CD4-positive, alpha-beta T cell treated with Interleukin-21 for 1 hour (primary cell): ENCODE data around the gene HMHB1.

Experiments used
- DNase-seq: peaks from one replicate; pipeline ENCODE4 v3.0.0-alpha.2; 2020

Gene HMHB1

DNA sequence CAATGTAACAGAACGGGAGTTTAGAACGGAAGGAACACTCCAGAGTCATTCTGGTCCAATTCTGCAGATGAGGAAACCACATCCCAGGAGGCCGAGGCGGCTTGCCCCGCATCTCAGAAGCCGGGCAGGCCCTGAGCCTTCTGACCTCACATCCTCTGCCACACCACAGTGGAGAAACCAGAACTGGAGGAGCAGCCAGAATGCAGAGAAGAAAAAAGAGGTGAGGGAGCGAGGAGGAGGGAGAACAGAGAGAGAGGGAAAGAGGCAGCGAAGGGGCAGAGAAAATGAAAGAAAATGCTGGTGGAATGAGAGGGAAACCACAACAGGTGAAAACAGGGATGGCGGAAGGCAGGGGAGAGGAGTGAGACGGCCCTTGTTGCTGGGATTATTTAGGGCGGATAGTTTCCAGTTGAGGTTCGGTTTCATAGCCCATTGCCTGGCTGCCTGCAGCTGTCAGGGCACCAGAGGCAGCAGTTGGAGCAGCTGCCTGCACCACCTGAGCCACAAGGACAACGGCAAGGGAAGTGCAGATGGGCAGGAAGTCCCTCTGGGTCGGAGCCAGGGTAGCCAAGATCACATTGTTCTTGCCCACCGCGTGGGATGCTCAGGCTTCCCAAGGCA, at the start of gene HMHB1:
Gene HMHB1, plus strand, starts transcription at position 77 of the 621 bp plus-strand sequence.
- no peak for DNase-seq

DNA sequence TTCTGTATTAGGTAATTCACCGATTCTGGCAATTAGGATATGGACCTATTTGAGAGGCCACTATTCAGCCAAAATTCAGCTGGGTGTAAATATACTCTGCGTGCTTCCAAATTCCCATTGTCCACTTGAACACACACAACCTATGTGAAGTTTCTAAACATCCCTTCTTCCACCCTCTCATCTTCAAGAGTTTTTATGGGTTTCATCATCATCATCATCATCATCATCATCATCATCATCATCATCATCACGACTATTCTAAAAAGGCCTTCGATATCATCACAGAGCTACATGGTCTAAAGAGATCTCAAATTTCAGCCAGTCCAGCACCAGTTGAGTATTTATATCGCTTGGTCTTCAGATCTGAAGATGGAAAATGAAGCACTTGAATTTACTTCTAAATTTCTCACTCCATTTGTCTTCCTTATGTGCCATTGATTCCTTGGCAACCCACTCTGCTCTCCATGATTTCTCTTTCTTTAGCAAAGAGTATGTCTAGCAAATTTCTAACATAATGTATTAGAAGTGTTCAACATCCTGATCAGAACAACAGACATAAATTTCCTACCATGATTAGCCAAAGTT, 49.2 kb upstream of the HMHB1 start:
- no peak for DNase-seq

DNA sequence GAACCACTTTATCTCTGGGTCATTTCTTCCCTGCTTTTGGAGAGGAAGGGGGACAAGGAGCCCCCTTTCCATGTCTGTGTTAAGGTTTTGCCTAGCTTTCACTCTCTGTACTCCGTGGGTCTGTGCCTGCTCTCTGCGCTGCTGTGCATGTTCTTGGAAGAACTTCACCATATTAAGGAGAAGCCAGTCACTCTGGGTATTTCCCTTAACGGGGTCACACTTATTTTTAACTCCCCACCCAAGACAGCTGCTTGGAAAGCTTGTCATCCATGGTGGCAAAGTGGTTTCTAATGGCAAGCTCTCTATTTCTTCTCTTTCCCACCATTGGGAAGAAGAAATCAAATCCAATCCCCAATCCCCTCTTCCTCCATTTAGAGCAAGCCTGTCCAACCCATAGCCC, 44.8 kb upstream of the HMHB1 start:
- no peak for DNase-seq

DNA sequence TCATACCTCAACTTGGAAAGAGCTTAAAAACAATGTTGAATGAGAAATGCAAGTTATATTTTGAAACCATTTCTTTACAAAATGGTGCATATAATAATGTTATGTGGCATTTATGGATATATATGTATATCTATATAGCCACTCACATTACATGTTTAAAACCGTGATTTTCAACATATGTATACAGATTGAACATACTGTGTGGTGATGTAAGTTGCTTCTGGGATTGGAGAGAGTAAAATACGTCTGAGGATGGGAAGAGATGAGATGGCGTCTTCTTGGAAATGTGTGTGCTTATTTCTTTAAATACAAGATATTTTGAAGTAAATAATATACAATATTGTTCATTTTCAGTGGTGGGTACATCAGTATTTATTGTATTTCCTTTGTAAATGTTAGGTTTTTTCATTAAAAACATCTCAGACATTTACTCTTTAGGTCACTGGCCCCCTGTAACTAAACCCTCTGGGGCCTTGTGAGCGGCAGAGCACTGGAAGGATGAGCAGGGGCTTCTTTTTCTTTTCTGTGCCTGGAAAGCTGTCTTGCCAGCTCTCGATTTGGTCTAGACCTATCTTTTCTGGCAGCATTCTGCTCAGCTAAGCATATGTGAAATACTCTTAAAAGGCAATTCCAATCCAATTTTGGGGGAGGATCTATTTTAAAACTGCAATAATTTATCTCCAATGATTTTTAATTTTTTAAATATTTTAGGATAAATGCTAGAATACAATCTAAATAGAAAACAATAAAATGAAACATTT, 42.8 kb upstream of the HMHB1 start:
- no peak for DNase-seq

DNA sequence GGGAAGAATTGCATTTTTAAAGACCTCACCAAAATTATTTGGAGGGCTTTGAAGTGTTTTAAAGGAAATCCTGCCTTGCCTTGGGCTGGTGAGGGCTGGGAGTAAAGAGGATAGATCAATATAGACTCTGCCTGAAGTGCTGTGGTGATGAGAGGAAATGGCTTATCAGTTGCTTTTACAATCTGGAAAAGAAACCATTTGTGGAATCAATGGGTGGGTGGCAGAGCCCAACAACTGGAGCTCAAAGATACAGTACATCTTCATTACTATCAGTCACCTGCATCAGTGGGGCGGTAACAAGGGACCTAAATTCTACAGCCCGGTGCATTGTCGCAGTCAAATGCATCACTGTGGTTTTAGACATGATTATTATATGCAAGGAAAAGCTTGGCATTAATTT, 41.5 kb upstream of the HMHB1 start:
- no peak for DNase-seq

DNA sequence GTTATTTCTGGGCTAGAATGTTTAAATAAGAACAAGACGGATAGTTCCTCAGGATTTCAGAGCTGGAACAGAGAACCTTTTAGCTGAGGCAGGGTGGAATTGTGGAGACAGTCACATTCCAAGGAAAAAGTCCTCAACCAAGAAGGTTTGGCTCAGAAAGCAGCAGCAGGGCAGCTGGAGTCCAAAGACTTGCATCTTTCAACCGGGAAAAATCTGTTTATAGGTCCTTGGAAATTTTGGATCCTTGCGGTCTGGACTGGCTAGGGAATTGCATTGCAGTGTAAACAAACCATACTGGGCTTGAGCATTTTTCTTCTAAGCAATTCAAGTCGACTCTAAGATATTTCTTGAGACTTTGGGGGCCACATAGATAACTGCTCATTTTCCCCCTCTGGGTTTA, 40.8 kb upstream of the HMHB1 start:
- DNase-seq, result no peak

DNA sequence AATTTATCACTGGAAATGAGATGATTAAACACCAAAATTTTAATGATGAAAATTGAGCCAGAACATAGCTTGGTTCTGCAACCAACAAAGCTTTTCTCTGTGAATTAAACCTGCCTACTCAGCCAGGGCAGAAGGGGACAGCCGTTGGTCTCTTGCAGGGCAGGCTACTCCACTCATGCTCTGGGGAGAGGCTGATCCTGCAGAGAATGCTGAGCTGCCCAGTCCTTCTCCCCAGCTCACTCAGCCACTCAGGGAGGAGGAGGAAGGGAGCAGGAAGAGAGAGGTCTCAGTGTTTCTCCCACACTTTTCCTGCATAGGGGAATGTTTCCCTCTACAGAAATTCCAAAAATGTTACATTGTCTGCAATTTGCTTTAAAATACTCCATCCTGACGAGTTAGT, 40.4 kb upstream of the HMHB1 start:
- no peak for DNase-seq

DNA sequence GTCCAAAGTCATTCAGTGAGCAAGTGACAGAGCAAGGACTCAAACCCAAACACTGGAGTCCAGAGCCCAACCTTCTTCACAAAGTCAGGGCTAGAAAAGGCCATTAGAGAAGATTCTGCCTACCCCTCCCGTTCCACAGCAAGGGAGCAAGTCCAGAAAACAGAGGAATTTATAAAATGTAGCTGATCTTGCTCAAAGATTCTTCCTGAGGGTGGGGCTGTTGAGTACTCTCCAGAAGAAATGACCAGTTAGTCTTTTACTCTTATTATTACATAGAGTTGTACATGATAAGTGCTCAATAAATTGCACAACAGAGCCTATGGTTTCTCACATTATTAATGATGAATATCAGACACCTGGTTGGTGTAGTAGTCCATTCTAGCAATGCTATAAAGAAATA, 39.3 kb upstream of the HMHB1 start:
- DNase-seq, result no peak

DNA sequence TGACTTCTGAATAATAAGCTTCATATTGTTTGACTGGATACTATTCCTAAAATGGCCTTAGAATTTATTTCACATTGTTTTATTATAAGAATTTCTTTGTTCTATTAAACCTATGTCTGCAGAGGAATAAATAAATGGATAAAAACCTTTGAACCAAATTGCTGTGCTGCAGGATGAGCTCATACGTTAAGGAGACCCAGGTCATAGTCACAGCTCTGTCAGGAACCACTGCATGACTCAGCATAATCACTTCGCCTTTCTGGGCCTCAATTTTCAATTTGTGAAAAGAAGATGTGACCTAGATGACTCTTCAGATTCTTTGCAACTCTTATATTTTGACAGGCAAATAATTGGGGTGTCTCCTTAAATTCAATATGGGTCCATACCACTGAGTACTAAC, 36.7 kb upstream of the HMHB1 start:
- no peak for DNase-seq

DNA sequence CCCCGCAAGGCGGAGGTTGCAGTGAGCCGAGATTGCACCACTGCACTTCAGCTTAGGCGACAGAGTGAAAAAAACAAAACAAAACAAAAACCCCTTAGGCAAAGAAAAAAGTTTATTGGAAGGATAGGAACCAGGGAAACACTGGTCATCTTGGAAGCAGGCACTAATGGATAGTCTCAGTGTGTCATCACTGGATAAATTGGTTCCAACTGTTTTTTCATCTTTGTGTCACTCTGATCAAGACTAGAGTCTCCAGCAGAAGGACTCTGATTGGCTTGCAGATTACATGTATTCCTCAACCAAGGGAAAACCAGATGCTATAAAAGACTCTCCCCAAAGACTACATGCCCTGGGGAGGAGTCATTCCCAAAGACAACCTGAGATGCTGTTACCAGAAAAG, 35.0 kb upstream of the HMHB1 start:
- DNase-seq, result no peak

DNA sequence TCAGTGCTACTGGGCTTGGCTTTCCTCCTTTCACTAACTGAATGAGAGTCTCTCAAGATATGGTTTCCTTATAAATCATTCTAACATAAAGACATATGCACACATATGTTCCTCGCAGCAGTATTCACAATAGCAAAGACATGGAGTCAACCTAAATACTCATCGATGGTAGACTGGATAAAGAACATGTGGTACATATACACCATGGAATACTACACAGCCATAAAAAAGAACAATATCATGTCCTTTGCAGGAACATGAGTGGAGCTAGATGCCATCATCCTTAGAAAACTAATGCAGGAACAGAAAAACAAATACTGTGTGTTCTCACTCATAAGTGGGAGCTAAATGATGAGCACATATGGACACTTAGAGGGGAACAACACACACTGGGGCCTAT, 32.5 kb upstream of the HMHB1 start:
- DNase-seq, result no peak

DNA sequence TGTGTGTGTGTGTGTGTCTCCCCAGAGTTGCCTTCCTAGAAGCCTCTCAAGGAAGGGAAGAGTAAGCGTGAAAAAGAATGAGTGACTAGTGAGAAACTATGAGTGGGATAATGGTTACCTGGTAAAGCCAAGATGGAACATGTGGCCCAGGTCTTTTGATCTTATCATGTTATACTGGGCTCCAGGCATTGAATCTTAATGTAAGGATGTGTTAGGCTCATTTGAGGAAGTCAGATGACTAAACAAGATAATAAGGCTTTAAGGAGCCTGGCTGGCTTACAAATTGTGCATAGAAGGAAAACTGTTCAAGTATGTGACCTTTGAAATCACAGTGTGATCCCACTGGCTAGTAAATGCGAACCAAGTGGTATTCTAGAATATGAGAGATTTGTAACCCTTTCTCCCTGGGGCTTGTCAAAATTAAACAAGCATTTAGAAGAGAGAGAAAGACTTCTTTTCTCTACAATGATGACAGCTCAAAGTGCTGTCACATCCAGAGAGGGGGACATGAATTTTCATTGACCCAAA, 29.9 kb upstream of the HMHB1 start:
- no peak for DNase-seq

DNA sequence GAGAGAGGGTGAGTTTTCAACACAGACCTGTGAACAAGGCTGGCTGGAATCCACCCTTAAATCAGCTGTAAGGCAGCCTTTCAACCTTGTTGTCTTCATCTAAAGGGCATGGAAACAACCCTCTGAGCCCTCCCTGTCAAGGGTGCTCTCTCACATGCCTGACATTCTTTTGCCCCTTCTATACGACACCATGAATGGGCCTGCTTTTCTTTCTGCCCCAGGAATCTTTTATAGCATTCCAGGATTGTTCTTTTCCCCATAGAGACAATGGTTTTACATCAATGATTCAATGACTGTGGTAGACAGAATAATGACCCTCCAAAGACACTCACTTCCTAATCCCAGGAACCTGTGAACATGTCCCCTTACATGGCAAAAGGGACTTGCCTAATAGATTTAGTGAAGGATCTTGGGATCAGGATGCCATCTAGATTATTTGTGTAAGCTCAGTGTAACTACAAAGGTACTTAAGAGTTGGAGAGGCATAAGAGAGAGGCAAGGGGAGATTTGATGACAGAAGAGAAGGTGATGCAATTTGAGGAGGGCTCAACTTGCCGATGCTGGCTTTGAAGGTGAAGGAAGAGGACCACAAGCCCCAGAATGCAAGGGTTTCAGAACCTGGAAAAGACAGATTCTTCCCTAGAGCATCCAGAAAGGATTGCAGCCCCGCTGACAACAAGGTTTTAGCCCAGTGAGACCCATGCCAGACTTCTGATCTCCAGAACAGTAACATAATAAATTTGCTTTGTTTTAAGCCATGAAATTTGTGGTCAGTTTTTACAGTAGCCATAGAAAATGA, 29.2 kb upstream of the HMHB1 start:
- DNase-seq, result no peak

DNA sequence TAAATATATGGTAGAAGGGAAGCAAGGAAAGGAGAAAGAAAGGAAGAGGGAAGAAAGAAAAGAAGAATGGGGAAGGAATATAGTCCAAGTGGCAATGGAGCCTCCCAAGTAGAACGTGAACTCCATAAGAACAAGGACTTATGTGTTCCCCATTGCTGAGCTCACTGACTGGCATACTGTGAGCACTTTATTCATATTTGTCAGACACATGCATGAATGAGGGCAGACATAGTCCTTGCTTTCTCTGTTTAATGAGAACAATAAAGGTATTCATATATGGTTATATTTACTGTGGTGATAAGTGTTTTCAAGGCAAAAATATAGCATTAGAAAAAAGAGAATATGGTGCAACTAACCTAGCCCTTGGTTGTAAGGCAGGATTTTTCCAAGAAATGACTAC, 23.6 kb upstream of the HMHB1 start:
- DNase-seq, result no peak

DNA sequence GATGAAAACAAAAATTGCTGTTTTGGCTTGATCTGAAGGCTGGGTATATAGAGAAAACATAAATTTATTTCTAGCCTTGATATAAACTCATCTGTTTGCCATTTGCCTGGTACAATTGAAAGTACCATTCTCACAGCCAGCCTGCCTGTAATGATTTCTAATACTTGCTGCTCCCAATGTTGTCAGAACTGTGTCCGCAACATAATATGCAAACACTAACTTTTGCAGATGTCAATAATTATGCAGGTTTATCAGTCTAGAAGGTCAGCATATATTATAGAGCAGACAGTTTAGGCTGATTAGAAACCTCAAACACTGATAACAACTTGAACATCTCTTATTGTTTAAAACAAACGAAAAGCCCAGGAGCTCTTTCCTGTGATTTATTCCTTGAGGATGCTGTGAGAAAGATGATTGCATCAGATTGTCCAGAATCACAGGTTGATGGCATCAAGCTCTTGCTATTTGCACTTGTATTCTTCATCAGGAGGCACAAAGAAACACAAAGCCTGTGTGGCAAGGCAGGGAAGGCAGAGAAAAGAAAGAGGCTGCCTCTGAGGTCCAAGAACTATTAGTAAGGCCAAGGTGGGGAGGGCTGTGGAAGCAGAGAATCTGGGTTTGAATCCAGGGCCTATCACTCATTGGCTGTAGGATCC, 21.4 kb upstream of the HMHB1 start:
- DNase-seq, result no peak

DNA sequence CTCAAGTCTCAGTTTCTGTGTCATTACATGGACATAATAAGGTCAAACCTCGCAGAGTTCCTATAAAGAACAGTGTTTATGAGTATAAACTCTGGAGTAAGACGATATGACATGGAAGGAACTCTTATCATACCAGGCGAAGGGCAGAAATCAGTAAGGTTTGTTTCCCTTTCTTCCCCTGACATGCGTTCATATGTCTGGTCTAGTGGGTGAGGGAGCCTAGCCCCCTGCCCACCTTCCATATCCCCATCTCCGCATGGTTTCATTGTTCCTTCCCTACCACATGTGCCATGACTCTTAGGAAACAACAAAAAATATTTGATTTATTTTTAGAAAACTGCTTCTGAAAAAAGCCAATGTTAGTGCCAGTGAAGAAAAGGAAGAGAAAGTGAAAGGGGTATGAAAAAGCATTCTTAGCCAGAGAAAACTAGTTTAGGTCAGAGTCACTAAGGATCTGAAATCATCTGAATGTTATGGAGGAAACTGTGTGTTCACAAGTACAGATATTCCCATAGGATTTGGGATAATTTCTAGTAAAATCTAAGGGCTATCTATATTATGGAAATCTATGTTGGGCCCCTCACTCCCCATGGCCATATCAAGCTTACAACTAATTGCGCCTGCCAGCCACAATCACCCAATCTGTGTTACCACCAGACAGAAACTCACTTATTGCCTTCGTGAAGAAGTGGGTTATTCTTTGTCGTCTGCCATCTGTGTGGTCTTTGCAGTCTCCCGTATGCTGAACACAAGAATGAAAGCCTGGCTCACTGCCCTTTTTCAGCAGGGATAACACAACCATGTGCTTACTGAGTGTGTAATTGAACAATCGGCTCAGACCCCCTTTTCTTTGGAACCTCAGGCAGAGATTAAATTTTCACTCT, 19.9 kb upstream of the HMHB1 start:
- no peak for DNase-seq

DNA sequence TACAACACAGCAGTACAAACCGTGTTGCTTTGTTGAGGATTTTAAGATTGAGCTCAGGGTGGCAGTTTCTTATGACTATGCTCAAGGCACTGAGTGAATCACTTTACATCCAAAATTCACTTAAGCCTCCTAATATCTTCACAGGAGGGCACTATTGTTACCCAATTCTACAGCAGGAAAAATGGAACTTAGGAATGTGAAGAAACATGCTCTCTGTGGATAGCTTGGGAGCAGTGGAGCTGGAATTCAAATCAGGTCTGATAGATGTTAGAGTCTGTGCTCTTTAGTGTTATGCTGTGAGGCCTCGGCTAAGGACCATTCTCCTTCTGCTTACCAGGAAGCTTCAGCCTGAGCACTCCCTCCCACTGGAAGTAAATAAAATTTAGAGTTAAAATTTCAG, 18.7 kb upstream of the HMHB1 start:
- DNase-seq, result no peak

DNA sequence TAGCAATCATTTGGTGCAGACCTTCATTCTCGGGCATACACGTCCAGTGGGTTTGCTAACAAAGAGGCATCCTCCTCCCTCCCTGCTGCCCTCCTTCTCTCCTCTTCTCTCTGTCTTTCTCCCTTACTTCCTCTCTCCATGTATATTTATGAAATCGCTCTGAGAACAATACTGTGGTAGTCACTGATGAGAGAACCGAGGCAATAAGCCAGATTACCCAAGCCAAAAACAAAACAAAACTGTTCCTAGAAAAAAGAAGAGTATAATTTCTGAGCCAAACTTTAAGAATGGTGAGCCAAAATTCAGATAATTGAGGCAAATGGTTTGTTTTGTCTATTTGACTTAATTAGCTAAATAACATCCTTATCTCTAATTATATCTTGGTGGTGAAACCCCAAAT, 15.8 kb upstream of the HMHB1 start:
- DNase-seq, result no peak

DNA sequence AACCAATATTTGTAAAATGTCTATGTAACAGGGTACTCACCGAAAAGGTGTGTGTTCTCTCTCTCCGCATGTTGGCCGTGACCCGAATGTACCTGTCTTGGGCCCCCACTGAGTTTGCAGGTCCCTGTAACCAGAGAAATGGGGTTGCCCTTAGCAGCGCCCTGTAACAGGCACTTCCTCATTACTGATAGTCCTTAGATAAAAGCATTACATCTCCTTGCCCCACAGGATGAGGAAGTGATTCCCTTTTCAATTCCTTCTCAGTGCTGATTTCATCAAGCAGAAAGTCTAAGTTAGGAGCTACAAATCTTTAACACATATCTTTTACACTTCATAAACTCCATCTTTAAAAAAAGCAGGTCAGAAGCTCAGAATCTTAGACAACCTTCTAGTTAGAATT, 15.2 kb upstream of the HMHB1 start:
- DNase-seq, result no peak

DNA sequence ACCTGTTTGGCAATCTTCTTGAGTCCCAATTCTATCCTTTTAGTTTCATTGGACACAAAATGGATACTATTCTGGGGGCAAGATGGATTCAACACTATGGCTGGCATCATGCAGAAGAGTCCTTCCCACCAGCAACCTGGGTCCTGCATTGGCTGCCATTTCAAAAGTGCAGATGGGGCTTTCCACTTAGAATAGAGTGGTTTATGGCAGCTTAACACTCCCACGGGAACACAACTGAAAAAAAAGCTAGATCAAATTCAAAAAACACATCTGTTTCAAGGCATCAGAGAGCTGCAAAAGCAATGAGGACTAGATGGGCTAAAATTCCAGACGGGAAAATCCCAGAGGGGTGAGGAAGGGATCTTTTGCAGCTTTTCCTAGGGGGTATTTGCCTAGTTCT, 11.2 kb upstream of the HMHB1 start:
- no peak for DNase-seq

DNA sequence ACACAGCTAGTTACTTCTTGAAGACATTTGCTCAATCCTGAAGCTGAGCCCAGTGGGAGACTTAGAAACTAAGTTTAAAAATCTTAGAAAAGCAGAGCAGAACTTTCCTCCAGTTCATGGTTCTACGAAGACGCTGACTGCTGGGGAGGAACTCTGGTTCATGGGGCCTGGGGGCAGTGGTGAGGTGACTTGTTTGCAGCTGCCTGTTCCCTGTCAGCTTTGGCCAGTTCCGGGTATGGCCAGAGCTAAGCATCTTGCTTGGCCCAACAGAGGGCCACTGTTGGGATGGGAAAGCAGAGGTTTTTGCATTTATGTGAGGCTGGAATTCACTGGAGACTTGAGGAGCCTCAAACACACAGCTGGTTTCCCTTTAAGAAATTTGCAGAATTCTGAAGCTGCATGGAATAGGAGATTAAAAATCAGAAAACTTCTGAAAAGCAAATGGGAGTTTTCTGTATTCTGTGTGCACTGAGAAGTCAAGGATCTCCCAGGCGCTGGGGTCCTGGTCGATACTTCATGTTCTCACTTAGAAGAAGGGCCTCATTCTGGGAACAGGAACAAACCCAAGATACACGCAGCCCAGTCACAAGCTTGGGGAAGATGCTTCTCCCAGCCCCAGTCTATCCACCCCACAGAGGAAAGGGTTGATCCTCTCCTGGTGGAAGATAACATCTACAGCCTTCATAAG, 10.6 kb upstream of the HMHB1 start:
- DNase-seq, result no peak
